CD4-positive, alpha-beta T cell treated with Interleukin-10 for 1 hour (primary cell): ENCODE data around the gene CLEC16A.

Experiments
- DNase-seq: peaks from one replicate; pipeline ENCODE4 v3.0.0-alpha.2; 2020

Gene CLEC16A

DNA sequence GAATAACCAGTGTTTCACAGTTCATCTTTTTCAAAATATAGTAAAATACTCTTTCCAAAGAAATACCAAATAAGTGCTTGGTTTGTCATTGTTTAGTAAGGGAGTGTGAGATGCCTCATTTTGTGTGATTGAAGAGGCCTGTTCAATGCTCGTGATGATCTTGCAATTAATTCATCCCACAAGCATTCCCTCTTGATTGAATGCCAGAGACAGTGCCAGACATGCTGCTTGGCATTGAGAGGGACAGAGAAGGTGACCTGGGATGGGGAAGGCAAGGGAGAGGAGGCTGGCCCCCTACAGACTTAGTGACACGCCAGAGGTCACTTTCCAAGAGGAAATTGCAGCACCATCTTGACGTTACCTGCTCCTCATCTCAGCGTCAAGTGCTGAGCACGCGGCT, 49.3 kb downstream of the CLEC16A start:
- no peak for DNase-seq

DNA sequence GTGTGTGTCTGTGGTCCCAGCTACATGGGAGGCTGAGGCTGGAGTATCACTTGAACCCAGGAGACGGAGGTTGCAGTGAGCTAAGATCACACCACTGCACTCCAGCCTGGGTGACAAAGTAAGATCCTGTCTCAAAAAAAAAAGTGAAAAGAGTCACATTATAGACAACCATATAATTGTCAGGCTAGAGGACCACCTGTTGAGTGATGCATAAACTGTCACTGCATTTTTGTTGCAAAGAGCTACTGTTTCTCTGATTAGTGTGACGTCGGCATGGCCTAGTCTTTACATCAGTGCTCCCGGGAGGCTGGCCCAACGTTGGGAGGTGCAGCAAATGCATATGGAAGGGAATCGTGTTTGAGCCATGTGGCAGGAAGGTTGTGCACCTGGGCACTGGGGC, 50.2 kb downstream of the CLEC16A start:
- no peak for DNase-seq

DNA sequence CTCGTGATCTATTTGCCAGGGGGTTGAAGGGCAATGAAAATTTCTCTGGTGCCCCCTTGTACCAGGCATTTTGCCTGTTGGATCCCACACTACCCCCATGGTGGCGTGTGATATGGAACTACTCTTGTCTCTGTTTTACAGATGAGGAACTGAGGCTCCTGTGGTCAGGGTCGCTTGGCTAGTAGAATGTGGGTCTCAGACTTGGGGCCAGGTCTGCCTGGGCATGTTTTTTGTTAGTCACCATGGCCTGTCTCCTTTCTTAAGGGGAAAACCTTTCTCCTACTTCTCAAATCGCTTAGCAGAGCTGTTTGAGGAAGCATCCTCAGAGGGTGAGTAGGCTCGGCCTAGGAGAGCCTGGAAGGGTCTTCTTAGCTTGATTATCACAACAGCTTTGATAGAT, 51.2 kb downstream of the CLEC16A start:
- no peak for DNase-seq

DNA sequence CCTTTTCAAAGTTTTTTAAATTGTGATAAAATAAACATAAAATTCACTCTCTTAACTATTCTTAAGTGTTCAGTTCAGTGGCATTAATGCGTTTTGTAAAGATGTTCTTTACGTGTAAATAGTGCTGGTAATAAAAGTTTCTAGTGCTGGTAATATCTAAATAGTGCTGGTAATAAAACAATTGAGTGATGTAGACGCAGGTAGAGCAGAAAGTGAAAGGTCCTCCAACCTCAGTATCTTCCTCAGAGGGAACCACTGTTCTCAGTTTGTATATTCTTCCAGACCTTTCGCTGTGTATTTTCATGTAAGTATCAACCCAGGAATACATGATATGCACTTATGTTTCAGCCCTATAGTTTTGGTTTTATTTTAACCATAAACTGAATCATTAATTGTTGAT, 53.1 kb downstream of the CLEC16A start:
- DNase-seq = no peak

DNA sequence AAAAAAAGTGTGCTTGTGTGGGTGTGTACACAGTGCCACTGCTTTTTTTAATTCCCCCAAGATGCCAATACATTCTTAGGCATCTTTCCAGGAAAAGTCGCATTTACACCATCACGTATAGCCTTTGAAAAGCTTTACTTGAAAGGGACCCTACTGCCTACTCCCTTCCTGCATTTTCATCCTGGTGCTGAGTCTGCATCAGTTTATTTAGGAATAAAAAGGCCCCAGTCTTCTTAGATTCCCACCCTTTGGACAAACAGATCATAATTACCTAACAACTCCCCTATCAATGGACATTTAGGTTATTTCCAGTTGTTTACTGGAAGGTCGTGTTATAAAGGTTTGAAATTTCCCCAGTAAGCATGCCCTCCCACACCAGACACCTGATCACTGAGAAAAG, 54.9 kb downstream of the CLEC16A start:
- no peak for DNase-seq

DNA sequence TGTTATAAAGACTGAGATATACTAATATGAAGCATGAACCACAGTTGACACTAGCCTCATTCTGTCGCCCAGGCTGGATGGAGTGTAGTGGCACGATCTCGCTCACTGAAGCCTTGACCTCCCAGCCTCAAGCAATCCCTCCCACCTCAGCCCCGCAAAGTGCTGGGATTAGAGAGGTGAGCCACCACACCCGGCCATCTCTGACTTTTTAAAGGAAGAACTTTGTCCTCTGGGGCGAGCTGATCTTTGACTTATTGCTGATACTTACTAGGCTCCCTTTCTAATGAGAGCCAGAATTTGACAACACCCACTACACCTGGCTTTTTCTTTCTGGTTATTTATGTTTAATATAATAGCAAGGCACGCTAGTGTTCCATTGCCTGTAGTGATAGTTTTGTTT, 57.2 kb downstream of the CLEC16A start:
- DNase-seq = no peak

DNA sequence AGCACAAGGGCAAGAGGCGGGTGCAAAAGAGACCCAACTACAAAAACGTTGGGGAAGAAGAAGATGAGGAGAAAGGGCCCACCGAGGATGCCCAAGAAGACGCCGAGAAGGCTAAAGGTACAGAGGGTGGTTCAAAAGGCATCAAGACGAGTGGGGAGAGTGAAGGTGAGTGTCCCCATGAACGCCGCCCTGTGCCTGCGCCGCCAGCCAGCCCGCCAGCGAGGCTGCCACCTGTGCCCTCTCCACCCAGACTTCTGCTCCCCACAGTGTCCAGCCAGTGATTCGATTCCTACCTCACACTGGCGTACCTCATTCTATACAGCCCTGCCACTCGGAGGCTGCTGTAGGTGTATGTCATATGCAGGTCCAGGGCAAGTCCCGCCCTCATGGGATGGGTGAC, 58.8 kb downstream of the CLEC16A start:
- DNase-seq = no peak

DNA sequence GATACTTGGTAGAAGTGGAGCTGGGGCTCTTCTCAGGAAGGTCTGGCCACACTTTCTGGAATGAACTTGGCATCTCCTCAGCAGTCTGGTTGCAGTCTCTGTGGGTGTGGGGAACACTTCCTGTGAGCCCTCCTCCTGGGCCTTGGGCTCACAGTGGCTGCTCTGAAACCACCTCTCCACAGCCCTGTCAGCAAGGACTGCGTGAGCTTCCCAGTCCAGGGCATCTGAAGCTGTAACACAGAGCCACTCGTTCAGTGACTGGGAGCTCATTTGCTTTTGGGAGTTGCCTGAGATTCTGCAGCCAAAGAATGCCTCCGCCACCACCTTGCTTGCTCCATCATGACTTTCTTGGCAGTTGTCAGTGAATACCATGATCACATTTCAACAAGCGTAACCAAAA, 60.0 kb downstream of the CLEC16A start:
- no peak for DNase-seq

DNA sequence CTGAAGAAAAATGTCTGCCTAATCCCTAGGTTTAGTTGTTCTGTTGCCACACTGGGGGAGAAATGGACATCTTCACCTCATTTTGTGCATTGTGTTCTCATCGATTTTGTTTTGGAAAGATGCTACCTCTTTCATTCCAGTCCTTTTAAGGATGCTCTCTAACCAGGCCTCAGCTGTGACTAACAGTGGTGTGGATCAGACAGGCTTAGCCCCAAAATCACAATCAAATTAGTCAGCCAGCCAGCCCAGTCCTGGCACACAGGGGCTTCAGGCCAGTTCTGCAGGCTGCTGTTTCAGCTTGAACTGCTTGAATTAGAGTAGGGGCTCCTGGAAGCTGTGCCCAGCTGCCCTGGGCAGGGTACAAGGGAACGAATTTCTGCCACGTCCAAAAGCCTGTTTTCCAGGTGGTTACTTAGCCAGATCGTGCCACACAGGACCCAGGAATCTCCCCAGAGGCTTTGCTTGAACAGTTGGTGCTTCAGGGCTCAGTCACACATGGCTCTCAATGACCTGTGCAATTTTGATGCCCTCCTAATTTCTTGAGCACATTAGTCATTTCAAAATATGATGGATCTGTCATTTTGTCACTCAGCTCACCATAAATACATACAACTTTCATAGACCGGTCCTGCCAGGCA, 60.7 kb downstream of the CLEC16A start:
- no peak for DNase-seq

DNA sequence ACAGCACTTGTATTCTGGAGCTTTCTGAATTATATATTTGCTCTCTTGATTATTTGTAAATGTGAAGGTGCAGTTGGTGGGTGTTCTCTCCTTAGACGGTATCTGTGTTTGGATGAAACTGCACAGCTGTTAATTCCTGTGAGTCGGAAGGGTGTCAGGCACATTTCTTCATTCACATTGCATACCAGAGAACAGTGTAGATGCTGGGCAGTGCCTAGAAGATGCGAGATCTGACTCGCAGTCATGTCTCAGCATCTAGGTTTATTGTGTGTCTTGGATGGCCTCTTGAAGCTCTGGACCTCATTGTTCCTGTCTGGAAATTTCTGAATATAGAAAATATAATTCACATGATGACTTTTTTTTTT, 61.2 kb downstream of the CLEC16A start:
- DNase-seq = no peak

DNA sequence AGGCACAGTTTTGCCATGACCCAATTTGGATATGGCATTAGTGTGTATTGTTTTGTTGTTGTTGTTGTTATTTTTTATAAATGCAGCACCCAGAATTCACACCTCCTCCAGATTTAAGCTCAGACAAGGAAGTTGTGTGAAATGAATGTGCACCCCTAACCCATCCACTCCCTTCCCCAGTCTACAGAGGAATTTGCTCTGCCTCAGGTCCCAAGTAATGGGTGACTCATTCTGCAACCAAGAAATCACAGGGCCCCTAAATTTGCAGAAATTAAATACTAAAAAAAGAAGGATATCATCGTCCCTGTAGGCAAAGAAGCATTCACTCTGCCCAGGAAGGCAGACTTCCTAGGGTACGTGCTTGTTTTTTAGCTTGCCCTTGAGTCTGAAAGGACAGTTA, 62.3 kb downstream of the CLEC16A start:
- DNase-seq = no peak

DNA sequence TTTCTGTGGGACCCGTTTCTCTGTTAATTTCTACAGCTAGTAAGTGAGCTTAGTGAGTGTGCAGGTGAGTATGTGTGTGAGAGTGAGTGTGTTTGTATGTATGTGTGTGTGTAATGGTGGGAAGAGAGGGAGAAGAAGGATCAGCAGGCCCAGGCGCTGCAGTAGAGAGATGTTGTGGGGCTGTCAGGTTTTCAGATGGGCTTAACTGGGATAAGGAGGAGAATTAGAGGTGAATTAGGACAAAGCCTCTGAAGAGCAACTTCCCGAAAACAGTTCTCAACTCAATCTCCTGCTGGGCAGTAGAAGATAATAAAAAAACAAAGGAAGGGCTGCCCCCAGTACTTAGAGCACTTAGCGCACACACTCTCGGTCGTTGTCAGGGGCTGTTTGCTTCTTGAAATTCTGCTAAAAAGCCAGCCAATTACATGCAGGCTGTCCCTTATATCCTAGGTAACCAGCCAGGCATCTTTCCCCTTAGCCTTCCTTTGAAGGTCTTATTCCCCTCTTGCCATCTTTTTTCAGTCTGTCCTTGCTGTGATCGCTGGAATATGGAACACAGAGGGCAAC, 63.4 kb downstream of the CLEC16A start:
- no peak for DNase-seq

DNA sequence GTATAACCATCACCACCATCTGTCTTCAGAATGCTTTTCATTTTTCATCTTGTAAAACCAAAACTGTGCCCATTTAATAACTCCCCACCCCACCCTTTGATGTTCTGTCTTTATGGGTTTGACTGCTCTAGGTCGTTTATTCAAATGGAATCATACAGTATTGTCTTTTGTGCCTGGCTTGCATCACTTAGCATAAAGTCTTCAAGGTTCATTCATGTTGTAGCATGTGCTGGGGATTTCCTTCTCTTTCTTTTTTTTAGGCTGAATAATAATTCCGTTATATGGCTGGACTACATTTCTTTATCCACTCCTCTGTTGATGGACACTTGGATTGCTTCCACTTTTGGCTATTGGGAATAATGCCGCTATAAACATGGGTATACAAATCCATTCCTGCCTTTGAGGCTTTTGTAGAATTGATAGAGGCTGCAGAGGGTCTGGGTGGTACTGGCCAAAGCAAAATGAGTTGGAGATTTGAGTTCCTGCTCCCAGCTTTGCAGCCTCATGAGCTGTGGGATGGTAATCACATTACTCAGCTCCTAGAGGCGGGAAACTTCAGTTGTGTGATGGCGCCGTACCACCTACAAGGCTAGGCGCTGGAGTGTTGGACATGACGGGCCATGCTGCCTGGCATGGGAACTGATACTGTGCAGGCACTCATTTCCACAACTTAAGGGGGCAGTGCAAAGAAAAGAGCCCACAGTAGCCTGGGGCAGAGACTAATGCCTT, 64.8 kb downstream of the CLEC16A start:
- DNase-seq = no peak

DNA sequence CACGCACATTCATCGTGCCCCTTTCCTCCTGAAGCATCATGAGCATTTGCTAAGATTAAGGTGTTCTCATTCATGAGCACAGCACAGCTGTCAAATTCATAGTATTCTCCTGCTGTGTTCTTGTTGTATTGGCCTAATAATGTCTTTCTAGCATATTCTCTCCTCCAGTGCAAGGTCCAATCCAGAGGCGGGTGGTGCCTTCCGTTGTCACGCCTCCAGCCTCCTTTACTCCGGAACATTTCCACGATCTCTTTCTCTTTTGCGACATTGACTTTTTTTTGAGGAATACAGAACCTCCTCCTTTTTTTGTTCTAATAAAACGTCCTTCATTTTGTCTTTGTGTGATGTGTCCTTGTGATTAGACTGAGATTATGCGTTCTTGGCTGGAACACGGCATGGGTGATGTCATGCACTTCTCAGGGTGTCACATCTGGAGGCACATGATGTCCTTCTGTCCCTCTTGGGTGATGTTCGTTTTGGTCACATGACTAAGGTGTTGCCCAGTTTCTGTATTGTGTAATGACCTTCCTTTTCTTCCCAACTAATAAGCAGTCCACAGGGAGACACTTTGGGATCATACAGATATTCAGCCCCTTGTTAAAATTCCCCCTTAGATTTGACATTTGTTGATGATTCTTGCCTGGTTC, 66.3 kb downstream of the CLEC16A start:
- DNase-seq = no peak

DNA sequence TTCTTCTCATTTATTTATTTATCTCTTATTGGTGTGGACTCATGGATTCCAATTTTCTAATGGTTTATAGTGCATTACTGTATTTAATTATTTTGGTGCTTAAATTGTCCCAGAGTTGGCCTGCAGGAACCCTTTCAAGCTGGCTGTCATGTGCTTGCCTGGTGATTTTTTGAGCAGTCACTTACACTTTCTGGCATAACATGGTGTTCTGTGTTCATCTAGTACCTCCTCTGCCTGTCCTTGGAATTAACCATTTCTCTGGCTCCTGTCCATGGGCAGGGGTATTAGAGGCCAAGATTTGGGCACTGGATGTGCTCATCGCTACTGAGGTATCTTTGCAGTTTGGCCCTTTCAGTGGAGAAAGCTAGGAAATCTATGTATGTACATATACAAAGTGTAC, 67.0 kb downstream of the CLEC16A start:
- DNase-seq = no peak

DNA sequence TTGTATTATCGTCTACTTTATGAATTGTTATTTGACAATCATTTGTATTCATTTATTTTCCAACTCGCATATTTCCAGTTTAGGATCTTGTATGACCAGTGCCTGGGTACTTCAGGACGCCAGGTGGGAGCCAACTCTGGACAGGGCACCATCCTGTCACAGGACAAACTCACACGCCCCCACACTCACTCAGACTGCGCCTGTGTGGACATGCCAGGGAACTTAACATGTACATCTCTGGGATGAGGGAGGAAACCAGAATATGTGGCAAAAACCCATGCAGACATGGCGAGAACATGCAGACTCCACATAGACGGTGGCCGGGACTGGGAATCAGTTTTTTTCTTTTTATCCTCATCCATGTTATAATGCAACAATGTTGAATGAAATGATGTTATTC, 68.5 kb downstream of the CLEC16A start:
- DNase-seq = no peak

DNA sequence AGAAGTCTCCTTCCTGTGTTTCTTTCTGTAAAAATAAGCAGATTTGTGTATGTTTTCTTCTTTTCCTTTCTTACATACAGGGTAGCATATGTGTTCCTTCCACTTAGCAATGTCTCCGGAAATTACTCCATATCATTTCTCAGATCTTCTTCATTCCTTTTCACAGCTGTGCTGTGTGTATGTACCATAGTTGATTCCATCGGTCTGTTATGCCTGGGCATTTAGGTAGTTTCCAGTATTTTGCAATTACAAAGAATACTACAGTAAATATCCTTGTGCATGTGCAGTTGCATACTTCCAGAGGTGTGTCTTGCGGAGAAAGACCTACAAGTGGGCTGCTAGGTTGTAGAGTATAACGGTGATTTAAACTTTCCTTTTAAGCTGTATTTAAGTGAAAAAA, 69.8 kb downstream of the CLEC16A start:
- DNase-seq = no peak

DNA sequence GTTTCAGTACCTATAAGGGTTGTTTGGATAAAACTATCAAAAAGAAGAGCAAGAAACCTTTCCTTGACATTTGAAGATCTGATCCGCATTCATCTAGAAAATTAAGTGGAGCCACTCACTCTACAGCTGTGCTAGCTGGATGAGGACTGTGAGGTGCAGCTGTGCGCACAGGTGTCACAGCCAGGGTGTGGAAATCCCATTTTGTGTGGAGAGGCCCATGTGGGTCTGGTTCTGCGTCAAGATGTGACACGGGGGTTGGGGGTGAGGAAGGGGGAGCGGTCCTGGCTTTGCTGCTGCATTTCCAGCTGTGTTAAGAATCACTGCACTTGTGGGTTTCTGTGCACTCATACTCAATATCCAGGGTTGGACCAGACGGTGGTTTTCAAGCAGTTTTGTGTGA, 70.7 kb downstream of the CLEC16A start:
- no peak for DNase-seq

DNA sequence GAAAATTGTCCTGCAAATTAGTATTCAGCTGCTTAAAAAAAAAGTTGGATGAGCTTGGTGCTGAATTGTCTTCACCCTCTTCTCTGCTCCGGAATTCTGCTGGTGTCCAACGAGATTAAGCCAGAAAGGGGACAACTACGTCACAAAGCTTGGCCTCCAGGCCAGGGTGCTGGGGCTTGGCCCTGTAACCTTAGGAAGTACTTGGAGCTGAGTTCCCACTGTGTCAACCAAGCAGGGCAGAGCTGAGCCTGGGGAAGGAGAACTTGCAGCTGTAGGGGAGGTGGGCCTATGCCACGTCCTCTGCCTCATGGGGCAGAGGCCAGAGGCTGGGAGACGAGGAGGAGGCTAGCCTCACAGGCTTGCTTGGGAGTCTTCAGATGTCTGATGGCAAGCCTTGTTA, 71.2 kb downstream of the CLEC16A start:
- no peak for DNase-seq

DNA sequence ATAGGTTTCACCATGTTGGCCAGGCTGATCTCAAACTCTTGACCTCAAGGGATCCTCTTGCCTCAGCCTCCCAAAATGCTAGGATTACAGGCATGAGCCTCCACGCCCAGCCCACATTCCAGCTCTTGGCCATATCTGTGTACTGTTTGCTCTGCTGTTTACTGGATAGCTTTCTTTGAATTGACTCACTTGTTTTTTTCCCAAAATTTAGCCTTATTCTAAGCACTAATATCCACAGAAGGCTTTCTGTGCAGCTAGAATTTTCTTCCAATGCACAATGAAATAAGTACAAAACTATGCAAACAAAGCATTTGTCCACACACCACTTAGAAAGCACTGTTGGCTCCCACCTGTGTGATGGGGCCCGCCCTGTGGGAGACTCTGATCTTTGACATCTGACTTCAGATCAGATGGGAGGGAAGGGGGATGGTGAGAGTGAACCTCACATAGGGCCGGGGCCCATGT, 72.2 kb downstream of the CLEC16A start:
- no peak for DNase-seq

DNA sequence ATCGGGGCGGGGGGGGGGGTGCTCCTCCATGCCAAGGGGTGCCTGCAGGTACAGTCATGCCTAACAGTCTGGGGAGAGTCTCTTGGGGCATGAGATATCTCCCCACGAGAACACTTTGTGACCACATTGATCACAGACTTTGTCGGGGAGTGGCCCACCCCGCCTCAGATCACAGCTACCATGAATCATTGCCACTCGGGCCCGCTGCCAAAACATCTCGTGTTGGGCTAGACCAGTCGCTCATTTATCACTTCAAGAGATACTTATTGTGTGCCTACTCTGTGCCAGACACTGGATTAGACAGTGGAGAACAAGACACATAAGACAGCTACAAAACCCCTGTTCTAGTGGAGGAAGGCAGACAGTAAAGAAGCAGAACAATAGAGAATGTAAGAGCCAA, 72.6 kb downstream of the CLEC16A start:
- no peak for DNase-seq

DNA sequence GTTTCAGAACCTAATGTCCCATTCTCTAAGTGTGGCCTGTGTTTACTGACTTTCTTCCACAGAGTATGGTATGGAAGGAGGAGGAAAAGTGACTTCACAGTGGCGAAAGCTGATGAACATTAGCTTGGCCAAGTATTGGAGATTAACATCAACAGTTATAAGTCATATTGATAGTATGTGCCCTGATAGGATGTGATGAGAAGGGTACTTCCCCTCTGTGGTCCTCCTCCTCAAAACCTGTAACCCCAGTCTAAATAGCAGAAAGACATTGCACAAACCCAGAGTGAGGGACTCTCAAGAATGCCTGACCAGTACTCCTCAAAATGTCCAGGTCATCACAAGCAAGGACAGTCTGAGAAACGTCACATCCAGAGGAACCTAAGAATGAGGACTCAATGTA, 73.1 kb downstream of the CLEC16A start:
- DNase-seq = no peak

DNA sequence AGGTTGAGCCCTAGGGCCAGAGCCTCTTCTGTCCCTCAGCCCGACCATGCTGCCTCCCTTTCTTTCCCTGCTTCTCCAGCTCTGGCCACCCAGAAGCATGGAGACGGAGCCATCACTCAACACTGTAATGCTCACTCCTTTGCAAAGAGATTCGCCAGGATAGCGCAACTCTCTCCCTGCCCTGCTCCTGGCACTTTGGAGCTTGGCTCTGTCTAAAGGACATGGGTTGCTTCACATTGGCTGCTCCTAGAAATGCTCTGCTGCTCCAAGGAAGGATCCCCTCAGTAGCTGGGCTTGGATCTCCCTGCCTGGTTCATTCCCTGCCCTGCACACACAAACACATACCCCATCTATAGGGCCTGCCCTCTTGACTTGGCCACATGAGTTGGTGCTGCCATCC, 76.0 kb downstream of the CLEC16A start:
- DNase-seq = no peak
